CD4-positive, alpha-beta T cell treated with Interleukin-17A for 4 hours (primary cell): ENCODE measurements around the gene GGT7.
"Not testable (repeated sequence)": the region's sequence is repeated elsewhere in the genome, so short reads cannot be mapped to it uniquely, and the experiment has no call there.

Source experiments
- DNase-seq: peaks from one replicate; pipeline ENCODE4 v3.0.0-alpha.2; 2020; ENCODE audit warnings: mixed read lengths

The GGT7 gene

GRCh38 chr20:34843421-34843820 lies 29.2 kb downstream of the GGT7 start:
- no peak for DNase-seq

GRCh38 chr20:34842143-34842542 lies 30.5 kb downstream of the GGT7 start:
- DNase-seq: no peak

GRCh38 chr20:34834459-34834893 lies 38.2 kb downstream of the GGT7 start:
- DNase-seq: no peak

- DNase-seq: no peak
These were observed 40.7 kb downstream of the GGT7 start for GRCh38 chr20:34831936-34832335.

- DNase-seq: no peak
These were observed 43.5 kb downstream of the GGT7 start for GRCh38 chr20:34829191-34829590.

- peak; percentile 95 for DNase-seq
These were observed 46.9 kb downstream of the GGT7 start, which contains the start of gene NCOA6 for GRCh38 chr20:34825530-34826362. NCOA6 (minus strand) TSS chr20:34825651; CDS start chr20:34782355, 43,296 bp downstream.

- peak; percentile 76 for DNase-seq
These were observed 47.7 kb downstream of the GGT7 start for GRCh38 chr20:34824806-34825529.

- DNase-seq: peak; percentile 80
These were observed 48.2 kb downstream of the GGT7 start for GRCh38 chr20:34824452-34824805.

- DNase-seq: no peak
These were observed 48.6 kb downstream of the GGT7 start for GRCh38 chr20:34824026-34824425.

- DNase-seq: no peak
These were observed 51.7 kb downstream of the GGT7 start for GRCh38 chr20:34820805-34821578.

- DNase-seq: no peak
These were observed 54.9 kb downstream of the GGT7 start for GRCh38 chr20:34817801-34818200.

GRCh38 chr20:34817072-34817471 lies 55.6 kb downstream of the GGT7 start:
- DNase-seq: no peak

- no peak for DNase-seq
These were observed 57.0 kb downstream of the GGT7 start for GRCh38 chr20:34815636-34816035.

- DNase-seq: no peak
These were observed 64.1 kb downstream of the GGT7 start for GRCh38 chr20:34808583-34808982.

- not testable (repeated sequence) for DNase-seq
These were observed 64.7 kb downstream of the GGT7 start for GRCh38 chr20:34807944-34808465.

GRCh38 chr20:34806255-34806654 lies 66.4 kb downstream of the GGT7 start:
- DNase-seq: no peak

GRCh38 chr20:34798871-34799270 lies 73.8 kb downstream of the GGT7 start:
- no peak for DNase-seq

GRCh38 chr20:34798328-34798727 lies 74.3 kb downstream of the GGT7 start:
- no peak for DNase-seq

GRCh38 chr20:34797012-34797995 lies 75.4 kb downstream of the GGT7 start:
- DNase-seq: no peak
